Jurkat, Clone E6-1 (cell line): ENCODE results near the gene ZGRF1.
A peak's percentile ranks its signal among the peaks of the same experiment; 100 is the strongest.
"Not testable (repeated sequence)": the region's sequence is repeated elsewhere in the genome, so short reads cannot be mapped to it uniquely, and the experiment has no call there.

Experiments used
- DNase-seq: peaks from one replicate; pipeline ENCODE4 v3.0.0-alpha.2; 2011; ENCODE audit warnings: low read depth, low spot score
- H3K4me3 ChIP-seq: 2 replicates; pipeline ENCODE4 v1.5.1; 2011; ENCODE audit warnings: mild to moderate bottlenecking, low read length, control low read depth, moderate library complexity

The ZGRF1 gene

GRCh38 chr4:112564706-112565270 lies 71.9 kb downstream of the ZGRF1 start:
- no peak for DNase-seq

GRCh38 chr4:112563431-112564200 lies 73.1 kb downstream of the ZGRF1 start:
- H3K4me3 ChIP-seq, result no peak overlapping the region
- DNase-seq, result no peak

More at GRCh38 chr4:112564706-112565270, 71.9 kb downstream of the ZGRF1 start:
- no peak overlapping the region for H3K4me3 ChIP-seq

GRCh38 chr4:112562254-112562879 lies 74.3 kb downstream of the ZGRF1 start:
- no peak for DNase-seq
- H3K4me3 ChIP-seq, result no peak overlapping the region

GRCh38 chr4:112560084-112560483 lies 76.6 kb downstream of the ZGRF1 start:
- no peak overlapping the region for H3K4me3 ChIP-seq
- DNase-seq, result no peak

GRCh38 chr4:112559053-112559452 lies 77.7 kb downstream of the ZGRF1 start:
- no peak for DNase-seq
- H3K4me3 ChIP-seq, result no peak overlapping the region

- no peak overlapping the region for H3K4me3 ChIP-seq
- no peak for DNase-seq
These were observed 78.9 kb downstream of the ZGRF1 start for GRCh38 chr4:112557676-112558411.

- not testable (repeated sequence) for DNase-seq, H3K4me3 ChIP-seq
These were observed 82.4 kb downstream of the ZGRF1 start for GRCh38 chr4:112554271-112554670.

GRCh38 chr4:112552668-112553067 lies 84.0 kb downstream of the ZGRF1 start:
- H3K4me3 ChIP-seq, result no peak overlapping the region

GRCh38 chr4:112550728-112551127 lies 86.0 kb downstream of the ZGRF1 start:
- DNase-seq, result no peak
- no peak overlapping the region for H3K4me3 ChIP-seq

More at GRCh38 chr4:112552668-112553067, 84.0 kb downstream of the ZGRF1 start:
- DNase-seq, result no peak

- DNase-seq, result no peak
- no peak overlapping the region for H3K4me3 ChIP-seq
These were observed 90.2 kb downstream of the ZGRF1 start for GRCh38 chr4:112546476-112546875.

- H3K4me3 ChIP-seq, result no peak overlapping the region
- DNase-seq, result no peak
These were observed 91.4 kb downstream of the ZGRF1 start for GRCh38 chr4:112545346-112545745.

GRCh38 chr4:112540695-112541094 lies 96.0 kb downstream of the ZGRF1 start:
- no peak overlapping the region for H3K4me3 ChIP-seq
- no peak for DNase-seq

GRCh38 chr4:112536123-112536522 lies 100.6 kb downstream of the ZGRF1 start:
- no peak for DNase-seq
- H3K4me3 ChIP-seq, result no peak overlapping the region

- no peak for DNase-seq
- H3K4me3 ChIP-seq, result no peak overlapping the region
These were observed 104.4 kb downstream of the ZGRF1 start for GRCh38 chr4:112532267-112532666.

GRCh38 chr4:112531146-112531545 lies 105.6 kb downstream of the ZGRF1 start:
- H3K4me3 ChIP-seq, result no peak overlapping the region
- DNase-seq, result no peak

GRCh38 chr4:112526061-112526460 lies 110.6 kb downstream of the ZGRF1 start:
- DNase-seq, result no peak
- no peak overlapping the region for H3K4me3 ChIP-seq

- DNase-seq, result peak; percentile 61
- peak overlapping the region; percentile 56 for H3K4me3 ChIP-seq
These were observed 112.8 kb downstream of the ZGRF1 start for GRCh38 chr4:112523764-112524505.

GRCh38 chr4:112523008-112523721 lies 113.5 kb downstream of the ZGRF1 start:
- DNase-seq, result peak; percentile 54
- H3K4me3 ChIP-seq, result peak overlapping the region; percentile 56
